Glomerular visceral epithelial cell (primary cell): ENCODE data around the gene EIF3D.
"Not testable (repeated sequence)": the region's sequence is repeated elsewhere in the genome, so short reads cannot be mapped to it uniquely, and the experiment has no call there.

Experiments
- DNase-seq: peaks from one replicate; pipeline ENCODE4 v3.0.0-alpha.2; 2016; ENCODE audit errors: extremely low spot score

Gene EIF3D

GRCh38 chr22:36549033-36549432 is 20.1 kb upstream of the EIF3D start:
- no peak for DNase-seq

DNA sequence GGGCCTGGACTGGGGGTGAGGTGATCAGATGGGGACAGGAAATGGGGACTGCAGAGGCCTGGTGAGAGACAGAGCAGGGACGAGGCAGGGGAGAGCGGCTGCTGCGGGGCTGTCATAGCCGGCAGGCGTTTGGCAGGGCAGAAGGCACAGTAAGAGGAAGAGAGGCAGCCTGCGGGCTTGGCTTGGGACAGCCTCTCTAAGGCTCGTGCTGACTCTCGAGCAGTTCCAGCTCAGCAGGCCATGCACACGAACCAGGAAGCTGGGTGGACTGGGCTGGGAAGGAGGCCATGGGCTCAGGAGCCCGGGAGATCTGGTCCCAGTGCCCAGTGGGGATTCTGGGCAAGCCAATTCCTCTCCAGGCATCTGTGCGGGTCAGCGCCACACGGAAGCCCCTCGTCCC is 19.6 kb upstream of the EIF3D start:
- no peak for DNase-seq

DNA sequence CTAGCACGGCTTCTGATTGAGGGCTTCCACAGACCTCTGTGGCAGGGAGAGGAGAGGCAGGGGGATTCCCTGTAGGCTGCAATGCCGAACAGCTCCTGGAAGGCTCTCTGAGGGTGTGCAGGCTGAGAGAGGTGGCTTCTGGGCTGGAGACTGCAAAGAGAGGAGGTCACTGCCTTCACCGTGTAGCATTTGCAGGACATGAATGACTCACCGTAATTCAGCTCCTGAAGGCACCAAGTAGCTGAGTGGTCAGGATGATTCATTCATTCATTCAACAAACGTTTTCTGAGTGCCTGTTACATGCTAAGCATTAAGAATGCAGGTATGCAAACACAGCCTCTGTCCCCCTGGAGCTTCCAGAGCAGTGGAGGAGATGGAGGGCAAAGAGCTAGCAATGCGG is 18.0 kb upstream of the EIF3D start:
- peak; percentile 70 for DNase-seq

- peak; percentile 54 for DNase-seq
These were observed 17.3 kb upstream of the EIF3D start for GRCh38 chr22:36546092-36546804.

GRCh38 chr22:36544107-36544620 is 15.2 kb upstream of the EIF3D start:
- no peak for DNase-seq

DNA sequence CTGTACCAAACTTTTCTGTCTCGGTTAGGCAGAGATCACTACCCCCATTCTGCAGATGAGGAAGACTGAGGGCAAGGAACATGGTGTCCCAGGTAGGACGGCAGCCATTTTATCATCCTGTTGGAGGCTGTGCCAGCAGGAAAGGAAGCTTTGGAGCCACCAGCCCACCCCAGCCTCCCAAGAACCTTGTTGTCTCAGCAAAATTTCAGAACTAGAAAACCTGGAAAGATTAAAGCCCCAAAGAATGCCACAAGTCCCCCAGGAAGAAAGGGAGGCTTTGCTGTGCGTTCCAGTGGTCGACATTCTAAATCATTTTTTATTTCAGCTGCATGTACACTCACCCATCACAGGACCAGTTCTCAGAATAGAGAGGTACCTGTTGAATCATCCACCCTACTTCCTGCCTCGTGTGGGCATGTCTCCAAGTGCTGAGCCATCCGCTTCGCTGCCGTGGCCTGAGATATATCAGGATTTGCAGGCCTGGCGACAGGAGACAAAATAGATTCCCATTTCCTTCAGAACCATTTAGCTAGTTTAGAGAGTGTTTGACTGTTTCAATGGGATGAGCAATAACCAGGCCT is 13.0 kb upstream of the EIF3D start:
- DNase-seq = peak; percentile 96

DNA sequence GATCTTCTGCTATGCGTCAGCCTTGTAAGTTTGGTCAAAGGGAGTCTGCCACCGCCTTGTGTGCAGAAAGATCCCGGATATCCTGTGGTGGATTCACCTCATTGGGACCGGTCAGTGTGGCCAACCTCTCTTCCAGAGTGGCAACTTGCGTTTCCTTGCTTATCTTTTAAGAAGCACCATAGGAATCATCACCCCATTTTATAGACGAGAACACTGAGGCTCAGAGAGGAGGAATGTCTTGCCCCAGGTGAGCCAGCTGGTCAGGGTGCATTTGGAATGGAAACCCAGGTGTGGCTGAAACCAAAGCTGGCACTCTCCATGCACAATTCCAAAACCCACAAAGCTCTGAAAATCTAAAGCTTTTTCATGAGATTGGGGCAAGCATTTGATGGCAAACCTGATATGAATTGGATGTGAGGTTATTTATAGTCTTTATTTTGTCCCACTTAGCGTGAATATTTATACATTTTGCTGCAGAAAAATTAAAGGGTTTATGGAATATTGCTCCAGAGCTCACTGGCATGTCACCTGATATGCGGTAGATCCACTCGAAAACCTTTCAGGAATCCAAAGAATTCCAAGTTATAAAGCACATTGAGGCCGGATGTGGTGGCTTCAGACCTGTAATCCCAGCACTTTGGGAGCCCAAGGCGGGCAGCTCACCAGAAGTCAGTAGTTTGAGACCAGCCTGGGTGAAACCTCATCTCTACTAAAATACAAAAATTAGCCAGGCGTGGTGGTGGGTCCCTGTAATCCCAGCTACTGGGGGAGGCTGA is 12.1 kb upstream of the EIF3D start:
- peak; percentile 89 for DNase-seq

- no peak for DNase-seq
These were observed 9.6 kb upstream of the EIF3D start for GRCh38 chr22:36538529-36538928.

- DNase-seq = peak; percentile 30
These were observed 7.8 kb upstream of the EIF3D start for GRCh38 chr22:36536717-36537116.

- DNase-seq = not testable (repeated sequence)
These were observed 4.4 kb upstream of the EIF3D start for GRCh38 chr22:36533320-36533719.

DNA sequence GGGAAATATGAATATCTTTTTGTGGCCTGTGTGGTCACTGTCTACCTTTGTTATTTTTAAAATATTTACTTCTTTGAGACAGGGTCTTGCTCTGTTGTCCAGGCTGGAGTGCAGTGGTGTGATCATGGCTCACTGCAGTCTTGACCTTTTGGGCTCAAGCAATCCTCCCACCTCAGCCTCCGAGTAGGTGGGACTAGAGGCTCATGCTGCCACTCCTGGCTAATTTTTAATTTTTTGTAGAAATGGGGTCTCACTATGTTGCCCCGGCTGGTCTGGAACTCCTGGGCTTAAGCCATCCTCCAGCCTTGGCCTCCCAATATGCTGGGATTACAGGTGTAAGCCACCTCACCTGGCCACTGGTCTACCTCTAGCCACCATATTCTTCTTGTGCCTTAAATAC is 3.5 kb upstream of the EIF3D start:
- DNase-seq = no peak

GRCh38 chr22:36528341-36528740 is 625 bp downstream of the EIF3D start:
- no peak for DNase-seq

DNA sequence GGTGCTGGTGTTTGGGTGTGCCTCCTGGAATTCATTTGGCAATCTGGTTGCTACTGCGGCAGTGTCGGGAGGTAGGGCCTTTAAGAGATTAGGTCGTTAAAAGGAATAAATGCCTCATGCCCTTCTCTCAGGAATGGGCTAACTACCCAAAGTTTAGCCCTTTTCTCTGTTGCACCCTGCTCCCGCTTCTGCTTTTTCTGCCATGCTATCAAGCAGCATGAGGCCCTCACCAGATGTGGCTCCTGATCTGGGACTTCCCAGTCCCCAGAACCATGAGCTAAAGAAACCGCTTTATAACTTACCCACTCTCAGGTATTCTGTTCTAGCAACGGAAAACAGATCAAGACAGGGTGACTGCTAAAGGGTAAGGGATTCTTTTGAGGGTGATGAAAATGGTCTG is 6.3 kb downstream of the EIF3D start:
- no peak for DNase-seq

DNA sequence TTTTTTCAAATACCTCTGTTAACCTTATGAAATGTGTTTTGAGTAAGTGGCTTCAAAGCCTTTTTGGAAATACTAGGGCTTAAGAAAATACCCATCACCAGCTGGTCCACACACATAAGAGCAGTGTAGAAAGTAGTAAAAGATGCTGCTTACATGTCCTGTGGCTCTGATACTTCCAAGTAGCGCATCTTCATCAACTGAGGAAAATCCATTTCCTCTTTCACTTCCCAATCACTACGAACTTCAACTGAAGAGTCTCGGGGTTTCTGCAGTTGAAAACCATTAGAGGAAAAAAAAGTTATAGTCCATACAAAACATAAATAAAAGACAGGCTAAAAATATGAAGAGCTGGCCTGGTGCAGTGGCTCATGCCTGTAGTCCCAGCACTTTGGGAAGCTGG is 8.5 kb downstream of the EIF3D start:
- DNase-seq = no peak

- not testable (repeated sequence) for DNase-seq
These were observed 9.1 kb downstream of the EIF3D start for GRCh38 chr22:36519906-36520305.

GRCh38 chr22:36514766-36515165 is 14.2 kb downstream of the EIF3D start:
- DNase-seq = no peak

GRCh38 chr22:36512991-36513390 is 16.0 kb downstream of the EIF3D start:
- DNase-seq = no peak

GRCh38 chr22:36512333-36512732 is 16.6 kb downstream of the EIF3D start:
- DNase-seq = no peak

DNA sequence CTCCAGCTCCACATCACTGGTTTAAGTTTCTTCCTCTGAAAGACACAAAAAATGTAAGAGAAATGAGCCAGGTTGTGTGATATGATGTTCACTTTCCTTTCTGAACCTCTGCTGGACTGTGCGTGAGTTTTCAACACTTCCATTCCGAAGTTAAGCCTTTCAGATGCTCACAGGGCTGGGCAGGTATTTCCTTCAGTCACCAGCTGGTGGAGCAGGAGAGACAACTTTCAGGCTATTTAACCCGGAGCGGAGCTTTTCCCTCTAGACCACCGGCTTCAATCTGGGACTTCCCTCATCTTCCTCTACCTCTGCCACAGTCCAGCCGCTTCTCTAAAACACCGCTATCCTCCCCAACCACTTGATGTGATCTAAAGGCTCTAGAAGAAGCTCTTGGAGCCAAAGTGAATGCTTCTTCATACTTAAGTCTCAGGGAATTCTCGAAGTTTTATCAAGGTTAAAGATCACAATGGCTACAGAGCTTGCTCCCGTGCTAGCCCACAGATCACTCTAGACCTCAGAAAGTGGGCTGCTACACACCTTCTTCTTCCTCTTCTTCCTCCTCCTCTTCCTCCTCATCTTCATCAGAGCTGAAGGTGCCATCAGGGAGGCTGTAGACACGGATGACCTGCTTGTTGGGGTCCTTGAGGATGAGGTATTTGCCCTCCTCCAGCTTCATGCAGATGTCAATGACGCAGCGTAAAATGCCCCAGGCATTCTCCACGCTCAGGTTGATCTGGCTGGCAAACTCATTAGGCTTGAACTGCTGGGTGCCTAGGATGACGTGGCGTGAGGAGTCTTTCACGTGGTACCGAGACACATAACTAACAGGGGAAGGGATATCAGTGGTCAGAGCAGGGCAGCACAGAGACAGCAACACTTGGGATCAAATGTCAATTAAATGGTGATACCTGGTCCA is 17.7 kb downstream of the EIF3D start:
- DNase-seq = peak; percentile 49

DNA sequence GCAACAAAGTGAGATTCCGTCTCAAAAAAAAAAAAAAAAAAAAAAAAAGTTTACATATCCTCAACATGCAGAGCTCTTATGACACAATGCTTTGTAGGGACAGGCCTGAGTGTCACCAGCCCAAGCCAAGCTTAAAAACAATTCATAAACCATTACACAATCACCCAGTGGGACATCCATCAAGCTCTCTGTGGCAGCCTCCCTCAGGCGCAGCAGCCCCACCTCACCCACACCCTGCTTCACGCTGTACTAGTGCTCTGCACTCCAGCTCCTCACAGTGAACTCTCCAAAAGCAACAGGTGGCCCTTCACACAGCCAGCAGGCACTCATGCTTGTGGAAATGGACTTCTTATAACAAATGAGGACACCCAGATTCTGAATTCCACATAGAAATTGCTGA is 18.6 kb downstream of the EIF3D start:
- DNase-seq = no peak

DNA sequence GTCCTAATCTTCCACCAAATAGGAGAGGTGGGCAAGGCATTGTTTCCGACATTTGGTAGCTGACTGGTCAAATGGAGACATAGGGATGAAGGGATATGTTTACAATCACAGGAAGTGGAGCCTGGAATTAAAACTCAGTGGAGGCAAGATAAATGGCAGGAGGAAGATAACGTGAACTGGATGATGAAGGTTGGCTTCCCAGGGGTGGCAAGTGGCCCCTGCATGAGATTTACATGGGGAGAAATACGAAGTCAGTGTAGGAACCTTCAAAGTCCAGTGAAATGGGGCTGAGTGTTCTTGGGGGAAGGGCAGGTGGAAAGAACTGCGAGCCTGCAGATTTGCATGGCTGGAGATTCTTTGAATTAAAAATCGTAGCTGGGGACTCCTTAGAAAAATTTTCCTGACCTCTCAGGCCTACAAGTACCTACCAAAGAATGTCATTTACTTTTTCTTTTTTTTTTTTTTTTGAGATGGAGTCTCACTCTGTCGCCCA is 21.4 kb downstream of the EIF3D start:
- DNase-seq = no peak
